SKM-1 treated with dmso at 0.1 percent for 144 hours (cell line): ENCODE data around the gene CPT2.
A peak's percentile ranks its signal among the peaks of the same experiment; 100 is the strongest.

Source experiments
- DNase-seq: peaks from one replicate; lab custom pipeline; 2025; ENCODE audit not compliant: unreplicated experiment; lab: John Stamatoyannopoulos, UW

The CPT2 gene

GRCh38 chr1:53196485-53197290, at the start of gene CPT2:
Gene CPT2 (plus strand): TSS chr1:53196824. CDS start chr1:53196944, 120 bp downstream.
- DNase-seq = peak; percentile 95

GRCh38 chr1:53147174-53147573, 49.5 kb upstream of the CPT2 start:
- no peak for DNase-seq

GRCh38 chr1:53148123-53148522, 48.5 kb upstream of the CPT2 start:
- DNase-seq = no peak

GRCh38 chr1:53153752-53154151, 42.9 kb upstream of the CPT2 start:
- DNase-seq = no peak

- no peak for DNase-seq
Measured at GRCh38 chr1:53154859-53155438, 41.7 kb upstream of the CPT2 start.

- no peak for DNase-seq
Measured at GRCh38 chr1:53155534-53155933, 41.1 kb upstream of the CPT2 start.

GRCh38 chr1:53155945-53156344, 40.7 kb upstream of the CPT2 start:
- no peak for DNase-seq

- no peak for DNase-seq
Measured at GRCh38 chr1:53156783-53157182, 39.8 kb upstream of the CPT2 start.

GRCh38 chr1:53158900-53159299, 37.7 kb upstream of the CPT2 start:
- DNase-seq = no peak

- no peak for DNase-seq
Measured at GRCh38 chr1:53160924-53161378, 35.7 kb upstream of the CPT2 start.

GRCh38 chr1:53162621-53163020, 34.0 kb upstream of the CPT2 start:
- DNase-seq = no peak

GRCh38 chr1:53163291-53163768, 33.3 kb upstream of the CPT2 start:
- DNase-seq = no peak

GRCh38 chr1:53165408-53165961, 31.1 kb upstream of the CPT2 start:
- DNase-seq = no peak

- DNase-seq = no peak
Measured at GRCh38 chr1:53166366-53166765, 30.3 kb upstream of the CPT2 start.

- DNase-seq = no peak
Measured at GRCh38 chr1:53166912-53167311, 29.7 kb upstream of the CPT2 start.

GRCh38 chr1:53172426-53173128, 24.0 kb upstream of the CPT2 start:
- DNase-seq = no peak

GRCh38 chr1:53174971-53175913, 21.4 kb upstream of the CPT2 start:
- no peak for DNase-seq

GRCh38 chr1:53176452-53177208, 20.0 kb upstream of the CPT2 start:
- no peak for DNase-seq

- DNase-seq = no peak
Measured at GRCh38 chr1:53180226-53180625, 16.4 kb upstream of the CPT2 start.

- no peak for DNase-seq
Measured at GRCh38 chr1:53180951-53181350, 15.7 kb upstream of the CPT2 start.
